Retinal pigment epithelial cell (primary cell): ENCODE measurements around the gene EED.

Experiments
- DNase-seq: peaks from one replicate; pipeline ENCODE4 v3.0.0-alpha.2; 2010; ENCODE audit warnings: low read depth
- H3K4me3 ChIP-seq: 2 replicates; pipeline ENCODE4 v1.5.1; 2011; ENCODE audit warnings: mild to moderate bottlenecking, low read length, control low read depth, moderate library complexity
- CTCF ChIP-seq: conservative IDR thresholded peaks from 2 replicates; pipeline ENCODE4 v1.5.1; 2011; ENCODE audit warnings: low read depth, low read length, control low read depth, inconsistent platforms

Gene EED

DNA sequence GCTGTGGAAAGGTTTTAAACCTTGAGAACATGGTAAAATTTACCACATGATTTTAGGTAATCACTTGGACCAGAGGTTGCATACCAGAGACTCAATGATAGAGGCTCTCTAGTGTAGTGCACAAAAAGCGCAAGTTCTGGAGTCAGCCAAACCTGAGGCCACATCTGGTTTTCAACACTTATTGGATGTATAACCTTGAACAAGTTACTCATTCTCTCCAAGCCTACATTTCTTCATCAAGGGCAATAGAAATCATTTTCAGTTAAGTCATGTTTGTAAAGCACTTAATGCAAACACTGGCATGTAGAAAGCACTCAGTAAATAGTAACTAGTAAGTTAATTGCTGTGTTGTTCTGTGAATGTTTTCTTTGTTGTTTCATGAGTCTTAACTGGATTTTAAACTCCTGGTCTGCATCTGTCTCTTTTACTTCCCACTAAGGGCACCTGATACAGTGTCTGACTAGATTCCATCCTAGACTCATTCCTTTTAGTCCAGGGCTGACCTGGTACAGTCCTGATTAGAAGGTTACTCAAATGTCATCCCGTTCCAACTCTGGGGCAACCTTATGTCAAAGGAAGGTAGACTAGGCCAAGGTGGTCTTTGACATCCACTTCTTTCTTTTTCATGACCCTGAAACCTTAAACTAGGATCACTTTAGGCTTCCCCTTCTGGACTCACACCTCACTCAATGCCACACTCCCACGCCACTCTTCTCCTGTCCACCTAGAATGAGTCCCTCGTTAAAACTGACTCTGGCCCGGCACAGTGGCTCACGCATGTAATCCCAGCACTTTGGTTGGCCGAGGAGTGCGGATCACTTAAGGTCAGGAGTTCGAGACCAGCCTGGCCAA is 34.5 kb upstream of the EED start:
- no peak overlapping the region for H3K4me3 ChIP-seq
- TF ChIP-seq CTCF = no peak
- DNase-seq = no peak

DNA sequence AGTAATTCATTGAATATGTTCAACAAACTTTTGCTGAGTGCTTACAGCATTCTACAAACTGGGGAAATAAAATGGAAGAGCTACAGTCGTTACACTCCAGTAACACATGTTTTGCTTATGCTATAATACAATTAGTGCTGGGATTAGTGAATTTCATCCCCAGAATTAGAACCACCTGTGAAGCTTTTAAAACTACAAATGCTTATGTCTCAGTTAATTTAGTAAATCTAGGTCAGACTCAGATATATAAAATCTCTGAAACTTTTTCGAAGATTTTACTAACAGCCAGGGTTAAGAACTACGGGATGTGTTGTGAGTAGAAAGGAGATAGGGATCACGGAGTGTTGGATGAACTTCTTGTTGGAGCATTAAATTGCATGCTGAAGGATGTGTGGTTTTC is 33.7 kb upstream of the EED start:
- no peak for TF ChIP-seq CTCF
- DNase-seq = no peak
- no peak overlapping the region for H3K4me3 ChIP-seq

- DNase-seq = no peak
- H3K4me3 ChIP-seq = no peak overlapping the region
- TF ChIP-seq CTCF = no peak
Observed at GRCh38 chr11:86211619-86212018, 32.9 kb upstream of the EED start.

GRCh38 chr11:86212019-86212611 is 32.4 kb upstream of the EED start:
- TF ChIP-seq CTCF = no peak
- no peak overlapping the region for H3K4me3 ChIP-seq
- no peak for DNase-seq

- no peak for DNase-seq
- no peak overlapping the region for H3K4me3 ChIP-seq
- TF ChIP-seq CTCF = no peak
Observed at GRCh38 chr11:86214710-86215109, 29.8 kb upstream of the EED start.

- peak; percentile 98 for TF ChIP-seq CTCF
- peak; percentile 35 for DNase-seq
- H3K4me3 ChIP-seq = peak overlapping the region; percentile 34
Observed at GRCh38 chr11:86218125-86219084, 26.1 kb upstream of the EED start.
